Vagina (tissue), 2 donors: ENCODE measurements around the gene KRTAP12-1.

Source experiments
- CTCF ChIP-seq, 3 experiments: fragments of 450-650 bp in 2 of 3; fragments of 200-600 bp in 1 of 3; sonication (generic) in 1 of 3; IDR thresholded peaks; one replicate each; pipeline ENCODE4 v1.5.1; 2017 to 2019; ENCODE audit warnings: antibody characterized with exemption in 3 of 3, mild to moderate bottlenecking in 2 of 3, moderate library complexity in 2 of 3
- POLR2A ChIP-seq, 2 donors: fragments of 450-650 bp; IDR thresholded peaks; one replicate each; pipeline ENCODE4 v1.6.1; 2017; ENCODE audit warnings: antibody characterized with exemption in 2 of 2, mild to moderate bottlenecking in 2 of 2, moderate library complexity in 2 of 2

GRCh38 chr21:44684483-44684882, 2.5 kb upstream of the KRTAP12-1 start:
- TF ChIP-seq CTCF (IDR thresholded peaks at IDR 0.05) (no peak), POLR2A (IDR thresholded peaks at IDR 0.05) (no peak)
